Measurements from ENCODE around the gene ALDH1A1.

Gene ALDH1A1

DNA sequence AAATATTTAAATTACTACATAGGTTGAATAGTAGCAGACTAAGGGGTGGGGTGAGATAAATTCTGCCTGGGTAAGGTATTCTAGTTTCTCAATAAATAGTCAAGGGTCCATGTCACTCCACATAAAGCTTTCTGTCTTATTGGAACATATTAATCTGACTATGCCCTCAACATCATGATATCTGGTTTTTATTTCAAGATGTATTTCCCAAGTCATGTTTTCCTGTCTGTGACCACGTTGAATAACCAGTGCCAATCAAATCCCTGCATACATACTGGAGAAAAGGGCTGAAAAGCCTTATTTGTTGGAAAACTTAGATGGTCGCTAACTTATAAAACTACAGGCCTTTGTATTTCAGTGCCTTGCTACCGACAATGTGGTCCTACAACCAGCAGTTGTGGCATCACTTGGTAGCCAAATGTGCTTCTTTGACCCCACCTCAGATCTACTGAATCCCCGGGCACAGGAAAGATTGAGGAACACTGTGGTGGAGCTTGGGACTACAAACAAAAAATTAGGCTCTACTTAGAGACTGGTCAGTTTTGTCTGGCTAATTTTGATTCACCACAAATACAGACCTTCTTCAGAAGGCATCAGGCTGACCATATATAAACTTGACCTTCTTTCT, 39.4 kb downstream of the ALDH1A1 start:
- DNase-seq = no peak

- no peak for DNase-seq
These were observed 40.1 kb downstream of the ALDH1A1 start for GRCh38 chr9:72912476-72913381.

GRCh38 chr9:72911816-72912215, 41.0 kb downstream of the ALDH1A1 start:
- no peak for DNase-seq

DNA sequence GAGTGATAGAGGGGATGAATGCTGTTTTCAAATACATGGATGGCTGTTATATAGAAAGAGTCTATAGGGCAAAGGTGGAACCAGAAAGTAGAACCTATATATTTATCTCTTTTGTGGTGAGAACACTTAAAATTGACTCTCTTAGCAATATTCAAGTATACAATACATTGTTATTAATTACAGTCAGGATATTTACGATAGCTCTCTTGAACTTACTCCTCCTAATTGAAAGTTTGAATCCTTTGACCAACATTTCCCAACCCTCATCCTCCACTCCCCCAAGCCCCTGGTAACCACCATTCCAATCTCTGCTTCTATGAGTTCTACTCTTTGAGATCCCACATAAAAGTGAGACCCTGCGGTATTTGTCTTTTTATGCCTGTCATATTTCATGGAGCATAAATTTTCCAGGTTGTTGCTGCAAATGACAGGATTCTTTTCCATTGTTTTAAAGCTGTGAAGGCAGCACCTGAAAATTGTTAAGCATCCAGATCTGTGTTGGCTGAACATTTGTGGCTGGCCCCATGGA, 41.5 kb downstream of the ALDH1A1 start:
- no peak for DNase-seq

DNA sequence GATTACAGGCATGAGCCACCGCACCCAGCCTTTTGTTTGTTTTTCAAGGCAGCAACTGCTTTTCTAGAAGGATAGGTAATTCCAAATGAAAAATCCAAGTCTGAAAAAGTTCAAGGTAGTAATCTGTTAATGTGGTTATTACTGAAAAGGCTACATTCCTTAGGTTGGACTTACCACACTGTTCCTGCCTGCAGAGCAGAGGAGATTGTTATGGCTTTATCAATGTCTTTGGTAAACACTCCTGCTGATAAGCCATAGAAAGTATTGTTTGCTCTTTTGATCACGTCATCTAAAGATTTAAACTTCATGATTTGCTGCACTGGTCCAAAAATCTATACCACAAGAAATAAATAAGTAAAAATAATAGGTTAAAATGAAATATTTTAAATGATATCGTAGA, 43.4 kb downstream of the ALDH1A1 start:
- DNase-seq = no peak

DNA sequence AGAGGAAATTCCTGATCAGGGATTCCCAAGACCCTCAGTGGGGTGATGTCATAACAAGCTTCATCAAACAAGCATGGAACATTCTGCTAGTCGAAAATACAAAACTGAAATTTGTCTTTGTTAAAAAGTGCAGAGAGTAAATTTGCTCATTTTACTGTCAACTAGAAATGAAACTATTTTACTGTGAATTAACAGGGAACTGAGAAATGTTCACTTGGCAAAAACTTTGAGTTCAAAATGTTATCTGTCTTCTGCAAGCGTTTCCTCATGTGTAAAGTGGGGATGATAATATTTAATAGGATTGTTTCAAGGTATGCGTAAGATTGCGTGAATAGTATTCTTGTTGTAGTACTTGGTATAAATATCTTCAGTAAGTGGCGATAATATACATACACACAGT, 45.4 kb downstream of the ALDH1A1 start:
- no peak for DNase-seq

DNA sequence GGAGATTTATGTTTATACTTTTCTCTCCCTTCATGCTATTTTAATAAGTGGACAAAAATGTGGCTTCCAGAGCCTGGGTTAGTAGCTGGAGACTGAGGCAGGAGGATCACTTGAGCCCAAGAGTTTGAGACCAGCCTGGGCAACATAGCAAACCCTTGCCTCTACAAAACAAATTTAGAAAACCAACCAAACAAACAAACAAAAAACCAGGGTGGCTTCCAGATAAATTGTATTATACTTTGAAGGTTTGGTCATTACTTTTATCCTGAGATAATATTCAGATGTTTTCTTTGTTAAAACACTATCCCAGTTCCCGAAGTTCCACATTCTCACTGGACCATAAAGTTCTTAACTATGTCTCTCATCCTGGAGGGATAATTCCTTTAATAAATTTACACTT, 46.0 kb downstream of the ALDH1A1 start:
- no peak for DNase-seq

DNA sequence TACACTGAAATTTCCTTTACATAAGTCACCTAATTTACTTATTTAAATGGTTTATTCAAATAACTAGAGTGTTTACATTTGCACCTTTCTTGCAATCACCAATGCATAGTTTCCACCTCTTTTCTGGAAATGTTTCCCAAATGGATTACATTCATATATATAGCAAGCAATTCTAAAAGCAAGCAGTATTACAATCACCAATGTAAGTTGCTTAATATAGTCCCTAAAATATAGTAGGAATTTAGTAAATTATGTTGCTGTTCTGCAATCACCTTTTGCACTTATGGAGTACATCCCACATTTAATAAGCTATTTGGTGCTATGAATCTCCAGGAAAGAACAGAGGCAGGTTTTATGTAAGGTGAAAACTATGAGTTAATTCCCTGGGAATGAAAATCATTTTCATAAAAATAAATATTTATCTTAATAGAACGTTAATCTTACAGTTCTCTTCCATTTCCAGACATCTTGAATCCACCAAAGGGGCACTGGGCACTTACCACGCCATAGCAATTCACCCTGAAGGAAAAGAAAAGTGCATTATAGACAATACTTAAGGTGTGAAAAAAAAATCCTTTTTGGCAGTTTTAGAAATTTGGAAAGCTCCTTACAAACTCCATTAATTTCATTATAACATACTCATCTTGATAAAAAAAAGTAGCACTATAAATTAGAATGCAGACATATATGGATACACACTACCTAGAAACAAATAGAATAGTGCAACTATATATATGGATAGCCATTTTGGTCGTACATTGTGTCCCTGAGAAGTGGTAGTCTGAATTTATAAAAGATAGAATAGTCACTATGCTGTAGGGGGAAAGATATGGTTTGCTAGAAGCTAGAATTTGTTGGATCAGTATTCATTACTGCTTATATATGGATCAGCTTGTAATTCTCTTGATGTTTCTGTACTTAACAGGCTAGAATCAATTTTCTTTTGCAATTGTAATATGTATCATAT, 47.1 kb downstream of the ALDH1A1 start:
- DNase-seq = no peak

GRCh38 chr9:72904267-72905093, 48.4 kb downstream of the ALDH1A1 start:
- DNase-seq = no peak

DNA sequence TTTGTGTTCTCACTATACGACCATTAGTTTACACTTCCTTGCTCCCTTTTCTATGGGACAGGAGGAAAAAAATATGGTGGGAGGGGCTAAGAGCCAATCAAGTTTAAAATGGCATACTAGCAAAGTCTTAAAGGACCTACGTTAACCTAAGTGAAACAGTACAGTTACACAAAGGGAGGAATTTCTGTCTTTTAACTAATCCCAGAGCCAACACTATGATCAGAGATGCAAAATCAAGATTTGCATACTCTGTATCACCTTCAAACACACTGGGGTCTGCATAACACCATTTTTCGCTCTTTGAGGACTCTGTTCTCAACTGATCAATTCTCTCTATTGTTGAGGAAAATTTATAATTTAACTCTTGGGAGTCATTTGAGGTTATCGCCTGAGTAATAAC, 49.8 kb downstream of the ALDH1A1 start:
- no peak for DNase-seq

GRCh38 chr9:72902268-72902667, 50.6 kb downstream of the ALDH1A1 start:
- no peak for DNase-seq

GRCh38 chr9:72899734-72900477, 52.9 kb downstream of the ALDH1A1 start:
- DNase-seq = no peak

DNA sequence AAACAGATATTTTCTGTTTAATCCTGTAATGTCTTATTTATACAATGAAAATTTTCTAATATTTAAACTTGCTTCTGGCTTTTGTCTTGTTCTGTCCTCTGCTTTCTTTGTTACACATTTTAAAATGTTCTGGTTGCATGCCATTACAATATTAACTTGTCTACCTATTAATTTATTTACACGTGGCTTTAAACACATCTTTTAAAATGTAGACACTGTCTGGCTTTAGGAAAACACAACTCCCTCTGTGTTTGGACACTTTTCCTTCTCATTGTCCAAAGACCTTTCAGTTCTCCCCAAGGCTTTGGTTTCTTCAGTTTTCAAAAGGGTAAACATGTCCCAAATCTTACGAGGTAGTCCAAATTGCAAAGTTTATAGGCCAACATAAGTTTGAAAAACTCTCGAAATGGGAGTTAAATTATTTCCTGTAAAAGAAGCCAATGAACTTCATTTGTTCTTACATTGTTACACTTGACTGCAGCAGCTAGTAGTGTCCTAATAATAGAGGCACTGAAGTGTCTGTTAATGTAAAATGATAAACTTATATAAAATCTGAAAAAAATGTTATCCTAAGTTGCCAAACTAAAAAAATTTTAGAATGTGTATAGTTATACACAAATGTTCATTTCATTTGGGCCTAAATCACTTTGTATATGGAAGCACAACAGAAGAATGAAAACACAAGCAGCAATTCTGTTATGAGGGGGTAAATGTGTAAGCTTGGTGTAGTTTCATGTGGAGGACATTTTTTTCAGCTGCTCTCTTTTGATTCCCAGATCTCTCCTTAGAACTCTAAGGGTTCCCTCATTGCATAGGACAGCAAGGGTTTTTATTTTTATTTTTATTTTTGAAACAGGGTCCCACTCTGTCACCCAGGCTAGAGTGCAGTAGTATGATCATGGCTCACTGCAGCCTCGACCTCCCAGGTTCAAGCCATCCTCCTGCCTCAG, 53.8 kb downstream of the ALDH1A1 start:
- DNase-seq = no peak

GRCh38 chr9:72898360-72898759, 54.5 kb downstream of the ALDH1A1 start:
- no peak for DNase-seq

DNA sequence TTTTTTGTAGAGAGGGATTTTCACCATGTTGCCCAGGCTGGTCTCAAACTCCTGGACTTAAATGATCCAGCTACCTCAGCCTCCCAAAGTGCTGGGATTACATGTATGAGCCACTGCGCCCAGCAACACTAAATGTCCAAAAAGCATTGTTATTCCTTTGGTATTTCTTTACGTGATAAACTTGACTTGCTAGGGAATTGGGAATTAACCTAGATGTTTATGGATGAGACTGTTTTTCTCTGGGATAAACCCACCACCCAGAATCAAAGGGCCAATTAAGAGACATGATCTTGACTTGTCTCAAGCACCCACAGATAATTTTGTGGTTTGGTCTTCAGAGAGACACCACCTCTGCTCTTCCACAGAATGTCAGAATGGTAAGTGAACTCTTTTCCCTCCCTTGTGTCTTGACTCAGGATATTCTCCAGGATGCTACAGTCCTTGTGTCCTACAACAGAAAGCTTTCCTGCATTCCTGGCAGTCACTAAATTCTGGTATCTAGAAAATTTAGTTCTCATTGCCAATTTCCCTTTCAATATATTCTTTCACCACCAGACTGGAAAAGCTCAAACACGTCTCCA, 55.7 kb downstream of the ALDH1A1 start:
- DNase-seq = no peak

DNA sequence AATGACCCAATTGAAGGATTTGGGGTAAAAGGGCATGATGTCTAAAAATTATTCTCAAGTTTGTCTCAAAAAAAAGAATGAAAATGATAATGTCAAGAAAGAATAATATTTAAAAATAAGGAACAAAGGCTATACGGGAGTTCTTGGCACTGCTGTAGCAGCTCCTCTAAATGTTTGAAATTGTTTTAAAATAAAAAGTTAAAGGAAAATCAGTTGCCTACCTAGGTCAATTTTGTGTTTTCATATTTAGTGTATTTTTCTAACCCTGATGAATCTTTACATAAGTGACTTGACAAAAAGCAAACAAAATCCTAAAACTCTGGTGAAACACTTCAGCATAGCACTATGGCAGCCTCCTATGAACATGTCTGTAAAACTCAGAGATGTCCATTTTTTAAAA, 56.4 kb downstream of the ALDH1A1 start:
- DNase-seq = no peak

DNA sequence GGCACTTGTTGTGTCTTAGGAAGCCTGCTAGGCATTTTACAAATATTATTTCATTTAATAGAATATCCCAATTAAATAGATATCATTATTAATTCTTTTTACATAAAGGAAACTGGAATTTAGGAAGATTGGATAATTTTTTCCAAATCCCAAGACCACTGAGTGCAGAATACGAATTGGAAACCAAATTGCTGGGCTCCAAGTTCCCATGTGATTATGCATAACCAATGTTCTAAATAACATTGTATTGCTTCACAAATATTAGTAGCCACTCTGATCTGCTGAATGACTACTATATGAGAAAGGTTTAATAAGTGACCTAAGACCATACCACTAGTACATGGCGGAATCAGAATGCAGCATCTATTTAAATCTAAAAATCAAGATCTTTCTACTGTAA, 57.7 kb downstream of the ALDH1A1 start:
- no peak for DNase-seq

- DNase-seq = no peak
These were observed 58.5 kb downstream of the ALDH1A1 start for GRCh38 chr9:72894342-72894741.

GRCh38 chr9:72893437-72893836, 59.4 kb downstream of the ALDH1A1 start:
- no peak for DNase-seq

- no peak for DNase-seq
These were observed 61.8 kb downstream of the ALDH1A1 start for GRCh38 chr9:72891043-72891442.
